HL-60 (cell line): ENCODE measurements around the gene ABHD3. TPM values are rescaled to one million over a fixed set of nuclear protein-coding genes. Genes with fewer than 3 reads are reported as not detected.
A peak's percentile ranks its signal among the peaks of the same experiment; 100 is the strongest.
"Not testable (repeated sequence)": the region's sequence is repeated elsewhere in the genome, so short reads cannot be mapped to it uniquely, and the experiment has no call there.

Source experiments
- DNase-seq, 2 experiments: peaks; one replicate each; pipeline ENCODE4 v3.0.0-alpha.2; 2010 to 2020; ENCODE audit warnings: low read depth in 1 of 2, low spot score in 1 of 2
- H3K27ac ChIP-seq: fragments of 250-450 bp; sonication (Bioruptor Pico); replicated peaks from 2 replicates; pipeline ENCODE4 v1.5.1; 2020; ENCODE audit warnings: mild to moderate bottlenecking, moderate library complexity
- H3K27me3 ChIP-seq: fragments of 250-450 bp; sonication (Bioruptor Pico); 2 replicates; pipeline ENCODE4 v1.5.1; 2021; ENCODE audit warnings: mild to moderate bottlenecking, moderate library complexity; ENCODE audit not compliant: insufficient read depth, poor library complexity, severe bottlenecking
- H3K4me3 ChIP-seq: replicated peaks from 2 replicates; pipeline ENCODE4 v1.5.1; 2011; ENCODE audit warnings: mild to moderate bottlenecking, control low read depth, low read length; ENCODE audit not compliant: insufficient read depth
- CTCF ChIP-seq: IDR thresholded peaks from one replicate; pipeline ENCODE4 v1.5.1; 2011; ENCODE audit warnings: low read length, control low read depth, inconsistent platforms; ENCODE audit not compliant: insufficient read depth
- GABPA ChIP-seq: IDR thresholded peaks from 2 replicates; pipeline ENCODE4 v1.6.1; 2012; ENCODE audit warnings: low read depth
- POLR2AphosphoS5 ChIP-seq: IDR thresholded peaks from 2 replicates; pipeline ENCODE4 v1.6.1; 2012; ENCODE audit warnings: low read depth
- REST ChIP-seq: IDR thresholded peaks from 2 replicates; pipeline ENCODE4 v1.6.1; 2012; ENCODE audit warnings: low read depth; ENCODE audit not compliant: insufficient replicate concordance
- SPI1 ChIP-seq: IDR thresholded peaks from 2 replicates; pipeline ENCODE4 v1.6.1; 2012; ENCODE audit warnings: low read depth, mild to moderate bottlenecking, borderline replicate concordance
- microRNA-seq: library from miRNA; unstranded; fragments of <30 nt; microRNA quantifications from one replicate; pipeline ENCODE4, GENCODE V29; 2018

Gene ABHD3

GRCh38 chr18:21611401-21612124 is 93.0 kb downstream of the ABHD3 start:
- peak in 1 of 2 experiments; percentile 23 for DNase-seq
- H3K4me3 ChIP-seq, result peak overlapping the region; percentile 84

GRCh38 chr18:21605213-21605612 is 99.4 kb downstream of the ABHD3 start:
- H3K27ac ChIP-seq, result no peak overlapping the region
- no peak for TF ChIP-seq POLR2AphosphoS5
- no peak for TF ChIP-seq REST
- no peak for TF ChIP-seq GABPA
- TF ChIP-seq CTCF, result no peak
- no peak for TF ChIP-seq SPI1
- H3K27me3 ChIP-seq, result no peaks in the 10 kb centered on the region
- DNase-seq, result no peak
- H3K4me3 ChIP-seq, result no peak overlapping the region

More at GRCh38 chr18:21611401-21612124, 93.0 kb downstream of the ABHD3 start:
- H3K27me3 ChIP-seq, result not testable (repeated sequence)
- peak overlapping the region; percentile 98 for H3K27ac ChIP-seq

GRCh38 chr18:21604671-21605070 is 99.9 kb downstream of the ABHD3 start:
- TF ChIP-seq SPI1 (no peak), REST (no peak), GABPA (no peak), POLR2AphosphoS5 (no peak), CTCF (no peak)
- H3K27ac ChIP-seq, result no peak overlapping the region
- H3K27me3 ChIP-seq, result no peaks in the 10 kb centered on the region
- DNase-seq, result no peak
- H3K4me3 ChIP-seq, result no peak overlapping the region

GRCh38 chr18:21602299-21602587 is 102.3 kb downstream of the ABHD3 start:
- peak in 1 of 2 experiments; percentile 90 for DNase-seq
- Histone ChIP-seq H3K27ac (peak overlapping the region; percentile 52), H3K27me3 (no peaks in the 10 kb centered on the region), H3K4me3 (no peak overlapping the region)
- TF ChIP-seq GABPA (no peak), POLR2AphosphoS5 (peak; percentile 47), SPI1 (peak; percentile 98)

Small RNA genes lying within 50 kb of the gene (microRNA-seq; reads per million reads assigned to microRNA genes)
- not detected for gene MIR320C1
